Breast epithelium (tissue), 4 donors: ENCODE measurements around the gene CUBN. TPM values are rescaled to one million over a fixed set of nuclear protein-coding genes. Genes with fewer than 3 reads are reported as not detected.

ENCODE experiments used
- DNase-seq, 2 donors: peaks; one replicate each; pipeline ENCODE4 v3.0.0-alpha.2; 2019; ENCODE audit warnings: low spot score in 2 of 2
- H3K27ac ChIP-seq, 2 donors: fragments of 200-600 bp; sonication (generic) in 1 of 2; one replicate each; pipeline ENCODE4 v1.5.1; 2016 to 2019; ENCODE audit warnings: mild to moderate bottlenecking in 1 of 2
- H3K27me3 ChIP-seq, 2 donors: fragments of 200-600 bp; sonication (generic) in 1 of 2; one replicate each; pipeline versions ENCODE4 v1.5.1 to v1.6.0; 2017 to 2019; ENCODE audit warnings: control low read depth in 1 of 2, mild to moderate bottlenecking in 1 of 2
- H3K36me3 ChIP-seq: fragments of 200-600 bp; one replicate; pipeline ENCODE4 v1.5.1; 2019
- H3K4me1 ChIP-seq, 2 donors: fragments of 200-600 bp; sonication (generic); one replicate each; pipeline ENCODE4 v1.5.1; 2016 to 2019; ENCODE audit warnings: control low read depth in 1 of 2
- H3K4me3 ChIP-seq, 3 donors: fragments of 200-600 bp; sonication (generic); 1 replicate in 2 of 3; 2 replicates in 1 of 3; pipeline ENCODE4 v1.5.1; 2016 to 2019; ENCODE audit warnings: mild to moderate bottlenecking in 3 of 3, moderate library complexity in 2 of 3
- H3K9me3 ChIP-seq, 2 donors: fragments of 200-600 bp; sonication (generic) in 1 of 2; one replicate each; pipeline ENCODE4 v1.5.1; 2016 to 2019; ENCODE audit warnings: control low read depth in 1 of 2
- POLR2A ChIP-seq: fragments of 450-650 bp; IDR thresholded peaks from one replicate; pipeline ENCODE4 v1.6.1; 2016; ENCODE audit warnings: antibody characterized with exemption, mild to moderate bottlenecking, moderate library complexity
- POLR2AphosphoS5 ChIP-seq, 3 donors: sonication (generic); formaldehyde crosslinking; IDR thresholded peaks; one replicate each; pipeline ENCODE4 v1.6.1; 2017; ENCODE audit warnings: antibody characterized with exemption in 3 of 3
- intact Hi-C: fragments of 100-400 bp; cut with DNase I; formaldehyde crosslinking; loops from one replicate; pipeline ENCODE4 v1.15.1; 2023; ENCODE audit warnings: low total_unique reads
- total RNA-seq, 3 donors: library from RNA; depleted of rRNA; stranded (reverse); fragments of >200 nt; gene quantifications; one replicate each; pipeline ENCODE4 v1.1.0, GENCODE V29; 2016
- TF ChIP-seq, protein P1 (sequence below), 3 donors: fragments of 450-650 bp; IDR thresholded peaks; one replicate each; pipeline ENCODE4 v1.5.1; 2016 to 2017; ENCODE audit warnings: antibody characterized with exemption in 3 of 3, mild to moderate bottlenecking in 3 of 3, moderate library complexity in 3 of 3

CUBN gene
- total RNA-seq, 3 donors from 2014 or later = 1.6 to 5.7 (median 5.0) TPM

DNA sequence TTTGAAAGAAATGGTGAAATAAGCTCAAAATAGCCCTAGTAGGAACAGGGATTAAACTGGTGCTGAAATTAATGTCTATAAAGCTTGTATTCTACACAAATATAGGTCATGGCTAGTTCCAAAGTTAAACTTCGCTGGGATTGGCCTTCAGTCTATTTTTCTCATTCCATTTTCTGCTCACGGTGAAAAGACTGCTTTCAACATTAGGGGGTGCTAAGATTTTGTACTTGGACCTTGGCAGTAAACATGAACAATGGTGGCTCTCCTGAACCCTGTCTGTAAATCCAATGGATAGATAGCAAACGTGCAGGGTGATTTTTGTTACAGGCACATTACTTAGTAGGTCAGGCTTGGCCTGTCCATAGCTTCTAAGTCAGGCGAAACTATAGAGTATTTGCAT, 276.4 kb downstream of the CUBN start:
- Histone ChIP-seq H3K27me3 (no peaks in the 10 kb centered on the region), H3K36me3 (no peaks in the 10 kb centered on the region), H3K9me3 (no peaks in the 10 kb centered on the region), H3K27ac (no peak overlapping the region), H3K4me3 (no peak overlapping the region), H3K4me1 (no peaks in the 10 kb centered on the region)
- intact Hi-C loops = no loop called here
- no peak for DNase-seq
- TF ChIP-seq, protein P1, sequence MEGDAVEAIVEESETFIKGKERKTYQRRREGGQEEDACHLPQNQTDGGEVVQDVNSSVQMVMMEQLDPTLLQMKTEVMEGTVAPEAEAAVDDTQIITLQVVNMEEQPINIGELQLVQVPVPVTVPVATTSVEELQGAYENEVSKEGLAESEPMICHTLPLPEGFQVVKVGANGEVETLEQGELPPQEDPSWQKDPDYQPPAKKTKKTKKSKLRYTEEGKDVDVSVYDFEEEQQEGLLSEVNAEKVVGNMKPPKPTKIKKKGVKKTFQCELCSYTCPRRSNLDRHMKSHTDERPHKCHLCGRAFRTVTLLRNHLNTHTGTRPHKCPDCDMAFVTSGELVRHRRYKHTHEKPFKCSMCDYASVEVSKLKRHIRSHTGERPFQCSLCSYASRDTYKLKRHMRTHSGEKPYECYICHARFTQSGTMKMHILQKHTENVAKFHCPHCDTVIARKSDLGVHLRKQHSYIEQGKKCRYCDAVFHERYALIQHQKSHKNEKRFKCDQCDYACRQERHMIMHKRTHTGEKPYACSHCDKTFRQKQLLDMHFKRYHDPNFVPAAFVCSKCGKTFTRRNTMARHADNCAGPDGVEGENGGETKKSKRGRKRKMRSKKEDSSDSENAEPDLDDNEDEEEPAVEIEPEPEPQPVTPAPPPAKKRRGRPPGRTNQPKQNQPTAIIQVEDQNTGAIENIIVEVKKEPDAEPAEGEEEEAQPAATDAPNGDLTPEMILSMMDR (IDR thresholded peaks at IDR 0.05) = no peak
- TF ChIP-seq POLR2AphosphoS5 (IDR thresholded peaks at IDR 0.05) (no peak), POLR2A (no peak)

DNA sequence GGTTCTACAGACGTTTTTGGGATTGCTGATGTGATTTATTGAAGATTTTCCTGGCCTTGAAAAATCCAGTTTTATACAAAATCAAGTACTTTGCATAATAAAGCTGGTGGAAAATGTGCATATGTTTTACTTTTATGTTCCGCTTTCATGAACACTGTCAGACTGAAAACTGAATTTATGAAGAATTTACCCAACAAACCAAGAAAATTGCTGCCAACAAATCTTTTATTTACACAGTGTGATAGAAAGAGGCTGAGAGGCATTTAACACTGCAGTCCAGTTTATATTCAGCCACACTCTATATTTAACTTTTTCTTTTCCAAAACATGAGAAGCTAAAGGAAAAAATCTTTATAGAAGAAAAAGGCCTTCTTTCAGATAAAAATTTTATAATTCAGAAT, 277.0 kb downstream of the CUBN start:
- Histone ChIP-seq H3K4me1 (no peaks in the 10 kb centered on the region), H3K27ac (no peak overlapping the region)
- intact Hi-C loops = no loop called here

DNA sequence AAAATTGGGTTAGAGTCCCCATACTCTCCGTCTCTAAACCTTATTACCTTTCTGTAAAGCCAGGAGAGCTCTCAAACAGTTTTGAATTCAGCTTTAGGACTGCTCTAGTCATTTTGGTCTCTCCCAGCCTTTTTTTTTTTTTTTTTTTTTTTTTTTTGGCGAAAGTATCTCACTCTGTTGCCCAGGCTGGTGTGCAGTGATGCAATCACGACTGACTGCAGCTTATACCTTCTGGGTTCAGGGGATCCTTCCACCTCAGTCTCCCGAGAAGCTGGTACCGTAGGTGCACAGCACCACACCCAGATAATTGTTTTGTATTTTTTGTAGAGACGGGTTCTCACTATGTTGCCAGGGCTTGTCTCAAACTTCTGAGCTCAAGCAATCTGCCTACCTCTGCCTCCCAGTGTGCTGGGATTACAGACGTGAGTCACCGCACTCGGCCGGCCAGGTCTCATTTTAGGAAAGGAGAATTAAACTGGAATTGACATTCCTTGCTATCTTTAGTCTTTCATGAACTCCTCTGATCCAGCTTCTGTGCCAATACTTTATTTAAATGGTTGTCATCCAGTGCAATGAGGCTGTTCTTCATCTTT, 281.0 kb downstream of the CUBN start:
- no peak for TF ChIP-seq POLR2A
- TF ChIP-seq, protein P1 (IDR thresholded peaks at IDR 0.05) = no peak
- no peak for TF ChIP-seq POLR2AphosphoS5 (IDR thresholded peaks at IDR 0.05)
- Histone ChIP-seq H3K27ac (no peak overlapping the region), H3K27me3 (no peaks in the 10 kb centered on the region), H3K4me1 (no peaks in the 10 kb centered on the region), H3K4me3 (no peak overlapping the region), H3K36me3 (no peaks in the 10 kb centered on the region), H3K9me3 (no peaks in the 10 kb centered on the region)
- DNase-seq = no peak
- intact Hi-C loops = no loop called here

More for the DNA sequence above, 277.0 kb downstream of the CUBN start:
- H3K27me3 ChIP-seq = no peaks in the 10 kb centered on the region
- no peaks in the 10 kb centered on the region for H3K9me3 ChIP-seq
- no peak for DNase-seq
- TF ChIP-seq POLR2AphosphoS5 (IDR thresholded peaks at IDR 0.05) (no peak), POLR2A (no peak)
- TF ChIP-seq, protein P1 (IDR thresholded peaks at IDR 0.05) = no peak
- no peaks in the 10 kb centered on the region for H3K36me3 ChIP-seq
- no peak overlapping the region for H3K4me3 ChIP-seq

DNA sequence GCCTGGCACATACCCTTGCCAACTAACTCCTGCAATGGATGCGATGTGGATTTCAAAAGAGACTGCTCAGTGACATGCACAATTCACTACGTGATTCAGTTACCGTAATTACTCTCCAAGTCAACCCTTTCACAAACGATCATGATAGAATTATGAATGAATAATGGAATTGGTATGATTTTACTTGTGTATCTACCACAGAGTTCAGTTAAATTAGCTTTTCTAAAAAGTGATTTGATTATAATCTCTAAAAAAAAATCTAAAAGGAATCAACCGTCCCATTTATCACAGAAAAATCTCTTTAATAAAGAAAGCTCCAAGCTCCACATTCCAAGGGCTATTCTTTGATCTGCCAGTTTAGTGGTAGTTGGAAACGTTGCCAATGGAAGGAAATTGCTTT, 282.0 kb downstream of the CUBN start:
- intact Hi-C loops = no loop called here
- Histone ChIP-seq H3K4me3 (no peak overlapping the region), H3K36me3 (no peaks in the 10 kb centered on the region), H3K27ac (no peak overlapping the region), H3K9me3 (no peaks in the 10 kb centered on the region), H3K4me1 (no peaks in the 10 kb centered on the region), H3K27me3 (no peaks in the 10 kb centered on the region)
- TF ChIP-seq POLR2A (no peak), POLR2AphosphoS5 (IDR thresholded peaks at IDR 0.05) (no peak)
- TF ChIP-seq, protein P1 (IDR thresholded peaks at IDR 0.05) = no peak
- no peak for DNase-seq

DNA sequence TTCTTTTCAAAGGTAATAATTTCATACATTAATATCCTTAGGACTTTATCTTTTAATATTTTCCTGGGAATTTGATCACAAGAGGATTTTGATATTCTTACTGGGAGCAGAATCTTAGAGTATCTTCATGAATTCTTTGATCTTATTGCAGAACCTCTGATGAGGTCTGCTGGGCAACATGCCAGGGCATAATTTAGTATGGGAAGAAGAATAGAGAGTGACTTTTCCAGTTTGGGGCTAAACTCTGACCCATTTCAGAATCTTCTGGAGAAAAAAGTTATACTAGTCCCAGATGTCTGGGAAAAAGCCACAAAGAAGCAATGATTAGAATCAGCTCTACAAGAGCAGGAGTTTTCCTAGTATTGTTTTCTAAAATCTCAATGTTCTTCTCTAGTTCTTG, 284.4 kb downstream of the CUBN start:
- TF ChIP-seq POLR2A = no peak
- TF ChIP-seq, protein P1 (IDR thresholded peaks at IDR 0.05) = no peak
- TF ChIP-seq POLR2AphosphoS5 (IDR thresholded peaks at IDR 0.05) = no peak
- intact Hi-C loops = no loop called here

More for the DNA sequence above, 284.4 kb downstream of the CUBN start:
- H3K36me3 ChIP-seq = no peaks in the 10 kb centered on the region
- no peaks in the 10 kb centered on the region for H3K4me1 ChIP-seq
- H3K9me3 ChIP-seq = no peaks in the 10 kb centered on the region
- peak overlapping the region in 1 of 2 donors; percentile 21 for H3K27ac ChIP-seq
- H3K4me3 ChIP-seq = no peak overlapping the region
- DNase-seq = no peak
- H3K27me3 ChIP-seq = no peaks in the 10 kb centered on the region
